GM21737 (cell line): ENCODE results near the gene SESN1.
A peak's percentile ranks its signal among the peaks of the same experiment; 100 is the strongest.
"Not testable (repeated sequence)": the region's sequence is repeated elsewhere in the genome, so short reads cannot be mapped to it uniquely, and the experiment has no call there.

Experiments used
- ATAC-seq: cut with Tn5 transposase; IDR thresholded peaks from one replicate; pipeline ENCODE4 v1.9.1; 2021; ENCODE audit warnings: mild to moderate bottlenecking, moderate library complexity; ENCODE audit not compliant: unreplicated experiment

The SESN1 gene

GRCh38 chr6:109094416-109095035, at the start of gene SESN1:
Gene SESN1, minus strand, starts transcription at chr6:109094846. Its CDS starts 773 bp downstream, at chr6:109094073.
- ATAC-seq, result peak; percentile 61

GRCh38 chr6:109143191-109143590, 48.5 kb upstream of the SESN1 start:
- ATAC-seq, result no peak

- not testable (repeated sequence) for ATAC-seq
Measured at GRCh38 chr6:109142067-109142466, 47.4 kb upstream of the SESN1 start.

- ATAC-seq, result no peak
Measured at GRCh38 chr6:109139109-109139508, 44.5 kb upstream of the SESN1 start.

- not testable (repeated sequence) for ATAC-seq
Measured at GRCh38 chr6:109136530-109136929, 41.9 kb upstream of the SESN1 start.

- not testable (repeated sequence) for ATAC-seq
Measured at GRCh38 chr6:109136039-109136438, 41.4 kb upstream of the SESN1 start.

- ATAC-seq, result not testable (repeated sequence)
Measured at GRCh38 chr6:109135600-109135999, 41.0 kb upstream of the SESN1 start.

GRCh38 chr6:109130065-109130464, 35.4 kb upstream of the SESN1 start:
- no peak for ATAC-seq

GRCh38 chr6:109125504-109125903, 30.9 kb upstream of the SESN1 start:
- no peak for ATAC-seq

GRCh38 chr6:109124219-109124618, 29.6 kb upstream of the SESN1 start:
- no peak for ATAC-seq

GRCh38 chr6:109121411-109121810, 26.8 kb upstream of the SESN1 start:
- ATAC-seq, result no peak

- ATAC-seq, result no peak
Measured at GRCh38 chr6:109118871-109119354, 24.3 kb upstream of the SESN1 start.

- no peak for ATAC-seq
Measured at GRCh38 chr6:109118337-109118736, 23.7 kb upstream of the SESN1 start.

- ATAC-seq, result peak; percentile 74
Measured at GRCh38 chr6:109117346-109118035, 22.8 kb upstream of the SESN1 start.

- not testable (repeated sequence) for ATAC-seq
Measured at GRCh38 chr6:109112663-109113062, 18.0 kb upstream of the SESN1 start.

GRCh38 chr6:109109663-109110062, 15.0 kb upstream of the SESN1 start:
- ATAC-seq, result not testable (repeated sequence)

GRCh38 chr6:109105681-109106080, 11.0 kb upstream of the SESN1 start:
- no peak for ATAC-seq

- no peak for ATAC-seq
Measured at GRCh38 chr6:109104512-109104911, 9.9 kb upstream of the SESN1 start.

- ATAC-seq, result no peak
Measured at GRCh38 chr6:109103942-109104341, 9.3 kb upstream of the SESN1 start.

GRCh38 chr6:109102762-109103161, 8.1 kb upstream of the SESN1 start:
- no peak for ATAC-seq

- no peak for ATAC-seq
Measured at GRCh38 chr6:109097661-109098060, 3.0 kb upstream of the SESN1 start.

GRCh38 chr6:109096208-109096607, 1.6 kb upstream of the SESN1 start:
- no peak for ATAC-seq

GRCh38 chr6:109095835-109096084, 1.1 kb upstream of the SESN1 start:
- ATAC-seq, result no peak
